HG03342 (cell line): Measurements from ENCODE around the gene MAP3K5.
"Not testable (repeated sequence)": the region's sequence is repeated elsewhere in the genome, so short reads cannot be mapped to it uniquely, and the experiment has no call there.

Experiments
- ATAC-seq: cut with Tn5 transposase; IDR thresholded peaks from one replicate; pipeline ENCODE4 v1.9.1; 2021; ENCODE audit warnings: mild to moderate bottlenecking, moderate library complexity; ENCODE audit not compliant: unreplicated experiment

MAP3K5 gene

DNA sequence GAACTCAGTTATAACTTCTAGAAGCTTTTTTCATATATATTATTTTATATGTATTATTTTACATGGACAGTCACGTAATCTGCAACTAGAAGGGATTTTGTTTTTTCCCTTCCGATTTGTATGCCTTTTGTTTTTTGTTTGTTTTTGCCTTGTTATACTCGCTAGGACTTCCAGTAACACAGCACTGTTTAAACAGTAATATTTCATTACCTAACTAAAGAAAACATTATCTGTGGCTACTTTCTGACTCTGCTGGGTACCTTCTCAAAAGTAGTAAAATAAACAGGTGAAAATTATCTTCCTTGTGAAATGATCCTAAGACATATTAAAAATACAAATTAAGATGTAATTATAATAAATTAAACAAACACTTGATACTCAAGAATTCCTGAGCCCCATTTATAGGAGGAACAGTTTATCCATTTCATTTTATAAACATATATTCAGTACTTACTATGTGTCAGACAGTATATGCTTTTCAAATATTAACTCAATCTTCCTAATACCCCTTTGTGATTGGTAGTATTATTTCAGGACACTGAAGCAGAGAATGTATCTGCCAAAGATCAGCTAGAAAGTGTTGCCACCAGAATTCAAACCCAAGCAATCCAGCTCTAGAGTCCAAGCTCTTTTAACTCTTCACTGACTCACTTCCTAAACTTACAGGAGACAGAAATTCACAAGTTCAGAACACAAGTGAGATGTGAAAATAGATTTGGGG, 65.3 kb downstream of the MAP3K5 start:
- ATAC-seq = no peak

- no peak for ATAC-seq
Measured at GRCh38 chr6:136725124-136725523, 67.2 kb downstream of the MAP3K5 start.

DNA sequence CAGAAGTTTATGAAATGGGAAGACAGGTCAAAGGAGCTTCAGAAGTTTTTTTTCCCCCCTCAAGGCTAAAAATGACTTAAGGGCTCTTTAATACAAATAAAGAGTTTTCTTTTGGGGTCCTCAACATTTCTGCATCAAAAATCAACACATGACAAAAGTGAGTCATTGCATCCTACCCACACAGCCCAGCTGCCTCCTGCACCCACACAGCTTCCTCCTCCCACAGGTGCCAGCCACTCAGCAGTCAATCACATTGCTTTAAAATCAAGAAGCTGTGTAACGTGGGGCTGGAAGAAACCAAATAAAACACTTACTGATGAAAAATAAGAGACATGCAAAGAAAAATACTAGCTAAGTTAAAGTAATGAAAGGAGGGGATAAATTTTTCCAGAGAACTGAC, 68.5 kb downstream of the MAP3K5 start:
- ATAC-seq = peak; percentile 35

GRCh38 chr6:136721467-136721866, 70.8 kb downstream of the MAP3K5 start:
- no peak for ATAC-seq

DNA sequence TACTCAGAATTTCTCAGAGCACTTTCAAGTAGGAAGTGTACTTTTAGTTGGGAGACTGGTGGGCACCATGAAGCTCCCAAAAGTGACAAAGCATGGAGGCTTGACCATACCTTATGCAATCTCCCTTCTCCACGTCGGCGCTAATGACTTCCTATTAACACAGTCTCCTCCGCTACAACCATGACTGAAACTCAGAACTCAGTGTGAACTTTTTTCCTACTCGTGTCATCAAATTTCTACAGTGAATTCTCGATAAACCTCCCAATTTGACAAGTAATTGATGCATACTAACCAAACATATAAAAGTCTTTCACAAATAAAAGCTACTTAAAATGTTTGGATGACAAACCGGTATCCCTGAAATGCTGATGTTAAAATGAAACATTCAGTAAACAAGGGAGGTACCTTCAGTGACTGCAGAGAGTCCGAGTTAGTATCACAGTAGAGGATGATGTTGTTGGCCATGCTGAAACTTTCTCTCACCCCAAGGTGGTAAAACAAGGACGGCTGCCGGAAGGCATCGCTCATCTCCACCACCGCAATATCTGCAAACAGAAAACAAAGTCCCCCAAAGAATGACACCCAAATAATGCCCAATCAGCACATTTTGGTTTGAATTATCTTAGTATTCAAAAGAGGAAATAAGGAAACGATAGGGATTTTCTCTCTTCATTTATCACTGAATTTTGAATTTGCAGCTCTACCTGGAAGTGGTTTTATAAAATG, 72.1 kb downstream of the MAP3K5 start:
- peak; percentile 43 for ATAC-seq

- peak; percentile 47 for ATAC-seq
Measured at GRCh38 chr6:136719280-136720044, 72.8 kb downstream of the MAP3K5 start.

GRCh38 chr6:136718476-136718875, 73.8 kb downstream of the MAP3K5 start:
- no peak for ATAC-seq

DNA sequence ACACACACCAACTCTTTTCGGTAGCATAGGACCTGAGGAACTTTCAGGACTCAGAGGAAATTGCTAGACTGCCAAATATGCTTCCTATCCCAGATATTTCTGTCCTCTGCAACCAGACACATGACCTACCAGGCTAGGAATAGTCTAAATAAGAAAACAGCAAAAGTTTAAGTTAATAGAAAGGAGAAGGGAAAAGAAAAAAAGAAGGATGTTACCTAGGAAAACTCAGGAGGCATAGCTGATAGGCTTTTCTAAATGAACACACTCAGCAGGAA, 74.6 kb downstream of the MAP3K5 start:
- ATAC-seq = peak; percentile 14

GRCh38 chr6:136716917-136717715, 75.2 kb downstream of the MAP3K5 start:
- ATAC-seq = peak; percentile 47

- not testable (repeated sequence) for ATAC-seq
Measured at GRCh38 chr6:136712642-136713041, 79.6 kb downstream of the MAP3K5 start.

GRCh38 chr6:136711644-136712043, 80.6 kb downstream of the MAP3K5 start:
- ATAC-seq = no peak

DNA sequence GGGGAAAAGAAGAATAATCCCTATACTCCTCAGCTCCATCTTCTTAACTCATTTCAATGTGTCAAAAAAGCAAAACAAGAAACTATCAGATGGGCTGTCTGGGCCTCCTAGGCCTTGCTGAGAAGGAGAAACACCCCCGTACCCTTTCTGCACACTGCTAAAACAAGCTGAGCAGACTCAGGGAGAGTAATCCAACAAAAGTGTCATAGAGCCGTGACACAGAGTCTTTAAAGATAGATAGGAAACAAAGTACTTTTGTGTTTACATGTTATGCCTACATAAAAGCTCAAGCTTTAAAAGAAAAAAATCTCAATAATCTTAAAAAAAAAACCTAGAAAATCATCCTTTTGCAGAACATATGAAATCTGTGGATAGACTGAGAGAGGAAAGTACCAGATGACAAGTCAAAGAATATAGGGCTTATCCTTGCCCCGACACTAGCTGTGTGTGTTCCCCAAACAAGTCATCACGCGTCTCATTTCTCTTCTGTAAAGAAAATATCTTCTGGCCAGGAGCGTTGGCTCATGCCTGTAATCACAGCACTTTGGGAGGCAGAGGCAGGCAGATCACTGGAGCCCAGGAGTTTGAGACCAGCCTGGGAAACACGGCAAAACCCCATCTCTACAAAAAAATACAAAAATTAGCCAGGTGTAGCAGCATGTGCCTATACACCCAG, 81.3 kb downstream of the MAP3K5 start:
- no peak for ATAC-seq

DNA sequence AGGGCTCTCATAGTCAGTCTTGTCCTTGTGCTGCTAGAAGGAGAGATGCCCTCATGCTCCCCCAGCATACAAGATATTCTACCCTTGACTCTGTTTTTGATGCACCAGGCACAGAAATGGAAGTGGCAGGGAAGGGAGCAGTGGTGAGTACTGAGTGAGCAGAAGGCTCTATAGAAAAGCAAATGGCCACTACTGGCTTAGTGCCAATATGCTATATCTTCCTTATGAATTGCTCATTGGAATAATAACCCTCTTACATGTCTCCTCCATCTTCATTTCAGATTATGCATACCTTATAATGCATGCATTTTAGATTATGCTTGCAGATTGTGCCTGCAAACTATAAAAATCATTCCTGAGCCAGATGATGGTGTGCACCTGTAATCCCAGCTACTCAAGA, 82.8 kb downstream of the MAP3K5 start:
- no peak for ATAC-seq

DNA sequence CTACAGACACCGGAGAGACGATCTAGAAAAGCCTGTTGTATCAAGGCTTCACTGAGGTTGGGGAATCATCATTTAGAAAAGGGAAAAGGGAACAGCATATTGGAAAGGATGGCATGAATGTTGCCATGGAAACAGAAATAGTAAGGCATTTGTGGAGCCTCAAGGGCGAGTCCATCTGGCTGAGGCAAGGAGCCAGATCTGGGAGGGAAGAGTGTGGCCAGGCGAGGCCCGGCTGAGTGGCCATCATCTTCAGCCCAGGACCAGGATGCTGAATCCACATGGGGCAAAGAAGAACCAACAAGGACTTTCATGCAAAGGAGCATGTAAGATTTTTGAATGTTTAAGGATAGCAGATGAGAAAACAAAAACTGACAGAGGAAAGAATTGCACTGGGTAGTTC, 85.8 kb downstream of the MAP3K5 start:
- no peak for ATAC-seq

DNA sequence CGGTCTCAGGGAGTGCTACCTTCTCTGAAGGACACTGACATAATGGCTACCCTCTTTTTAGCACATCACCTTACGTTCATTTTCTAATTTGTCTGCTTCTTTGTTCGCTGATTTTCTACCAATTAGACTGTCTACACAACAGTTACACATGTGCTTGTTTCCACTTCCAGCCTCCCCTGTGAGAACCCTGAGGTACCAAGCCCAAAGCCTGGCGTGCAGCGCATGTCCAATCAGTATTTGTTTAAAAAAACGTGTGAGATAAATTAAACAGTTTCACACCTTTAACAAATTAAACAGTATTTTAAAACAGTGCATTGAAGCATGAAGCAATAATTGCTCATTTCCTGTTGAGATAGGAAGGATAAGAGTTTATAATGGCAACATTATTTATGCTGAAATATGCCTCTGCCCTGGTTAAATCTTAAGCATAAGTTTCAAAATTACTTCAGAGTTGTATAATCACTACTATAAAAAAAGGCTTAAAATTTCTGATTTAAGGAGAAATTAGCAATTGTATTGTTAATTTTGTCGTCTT, 88.9 kb downstream of the MAP3K5 start:
- ATAC-seq = no peak

GRCh38 chr6:136701045-136701444, 91.2 kb downstream of the MAP3K5 start:
- no peak for ATAC-seq

- no peak for ATAC-seq
Measured at GRCh38 chr6:136699358-136699757, 92.9 kb downstream of the MAP3K5 start.

DNA sequence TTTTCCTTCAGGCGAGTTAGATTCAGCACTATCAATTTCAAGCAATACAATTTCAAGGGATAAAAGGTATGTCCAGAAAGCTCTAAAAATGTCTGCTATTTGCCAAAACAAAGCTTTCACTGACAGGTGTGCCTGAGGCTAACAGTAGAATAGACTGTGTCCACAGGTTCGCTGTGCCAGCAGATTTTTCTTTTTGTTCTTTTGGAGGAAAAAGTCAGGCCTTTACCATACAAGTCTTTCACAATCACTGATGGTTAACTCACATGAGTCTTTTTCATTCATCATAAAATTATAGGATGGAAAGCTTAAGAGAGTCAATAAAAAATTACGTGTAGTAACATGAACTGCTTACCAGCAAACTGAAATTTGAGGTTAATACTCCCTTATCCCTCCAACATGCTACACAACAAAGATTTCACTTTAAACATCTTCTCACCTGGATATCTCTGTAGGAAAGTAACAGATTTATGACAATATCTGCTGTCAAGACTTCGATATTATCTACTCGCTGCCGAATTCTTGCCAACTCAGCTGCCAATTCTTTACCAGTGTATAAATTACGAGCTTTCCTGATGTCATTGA, 95.4 kb downstream of the MAP3K5 start:
- ATAC-seq = no peak

DNA sequence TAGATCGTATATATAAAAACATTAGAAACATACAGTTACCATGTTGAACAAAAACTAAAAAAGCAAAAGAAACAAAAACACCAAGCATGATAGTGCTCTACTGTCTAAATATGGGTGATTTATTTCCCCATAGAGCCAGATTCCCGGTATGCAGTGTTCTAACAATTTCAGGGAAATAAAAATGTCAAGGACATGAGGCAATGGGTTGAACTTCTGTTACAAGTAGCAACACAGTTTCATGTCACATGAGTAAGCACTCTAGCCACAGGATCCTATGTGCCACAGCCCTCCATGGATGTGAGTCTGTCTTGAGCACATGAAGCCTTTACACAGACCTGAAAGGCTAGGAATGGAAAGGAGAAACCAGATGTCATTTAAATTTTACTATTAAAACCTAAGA, 96.0 kb downstream of the MAP3K5 start:
- ATAC-seq = no peak

DNA sequence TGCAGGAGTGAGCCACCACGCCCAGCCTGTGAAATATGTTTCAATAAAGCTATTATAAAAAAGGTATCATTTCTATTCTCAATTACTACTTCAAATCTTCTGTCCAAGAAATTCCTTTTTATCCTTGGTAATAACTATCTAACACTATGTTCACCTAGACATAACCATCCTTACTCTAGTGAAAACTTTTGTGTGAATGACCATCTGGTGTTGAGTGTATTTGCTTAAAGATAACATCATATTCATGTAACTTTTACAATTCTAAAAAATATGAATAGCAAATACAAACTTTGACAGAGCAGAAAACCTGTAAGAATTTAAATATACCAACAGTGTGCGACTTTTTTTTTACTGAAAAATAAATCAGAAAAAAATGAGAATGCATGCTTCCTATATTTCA, 96.9 kb downstream of the MAP3K5 start:
- no peak for ATAC-seq
